Ammon's horn (tissue), 1 donor: ENCODE data around the gene NPAS3.
A peak's percentile ranks its signal among the peaks of the same experiment; 100 is the strongest.

Experiments
- DNase-seq: peaks from one replicate; pipeline ENCODE4 v3.0.0-alpha.2; 2016; ENCODE audit warnings: low spot score

NPAS3 gene

GRCh38 chr14:33794791-33795305 is 856.2 kb downstream of the NPAS3 start:
- DNase-seq: no peak

GRCh38 chr14:33796356-33796755 is 857.7 kb downstream of the NPAS3 start:
- DNase-seq: no peak

- no peak for DNase-seq
Observed at GRCh38 chr14:33799705-33800570, 861.3 kb downstream of the NPAS3 start.

GRCh38 chr14:33800735-33801163 is 862.1 kb downstream of the NPAS3 start:
- no peak for DNase-seq

- no peak for DNase-seq
Observed at GRCh38 chr14:33802737-33803136, 864.1 kb downstream of the NPAS3 start.

- DNase-seq: peak; percentile 51
Observed at GRCh38 chr14:33805593-33805992, 866.9 kb downstream of the NPAS3 start.

- DNase-seq: no peak
Observed at GRCh38 chr14:33806905-33807304, 868.2 kb downstream of the NPAS3 start.

- DNase-seq: no peak
Observed at GRCh38 chr14:33808187-33808586, 869.5 kb downstream of the NPAS3 start.

- DNase-seq: no peak
Observed at GRCh38 chr14:33809396-33809981, 870.8 kb downstream of the NPAS3 start.

GRCh38 chr14:33810308-33810707 is 871.6 kb downstream of the NPAS3 start:
- no peak for DNase-seq

GRCh38 chr14:33811721-33812120 is 873.0 kb downstream of the NPAS3 start:
- no peak for DNase-seq

GRCh38 chr14:33812181-33812580 is 873.5 kb downstream of the NPAS3 start:
- DNase-seq: no peak

GRCh38 chr14:33812601-33813000 is 873.9 kb downstream of the NPAS3 start:
- DNase-seq: no peak

- DNase-seq: no peak
Observed at GRCh38 chr14:33814010-33814409, 875.3 kb downstream of the NPAS3 start.

- no peak for DNase-seq
Observed at GRCh38 chr14:33833706-33834465, 895.2 kb downstream of the NPAS3 start.

- DNase-seq: no peak
Observed at GRCh38 chr14:33834466-33835260, 896.0 kb downstream of the NPAS3 start.

GRCh38 chr14:33835261-33835655 is 896.6 kb downstream of the NPAS3 start:
- no peak for DNase-seq

GRCh38 chr14:33835677-33836076 is 897.0 kb downstream of the NPAS3 start:
- no peak for DNase-seq

- peak; percentile 47 for DNase-seq
Observed at GRCh38 chr14:33836203-33836899, 897.7 kb downstream of the NPAS3 start.

- DNase-seq: no peak
Observed at GRCh38 chr14:33836900-33837577, 898.4 kb downstream of the NPAS3 start.
